Measurements from ENCODE around the gene PHF14.

Gene PHF14

GRCh38 chr7:11120068-11120664 lies 146.5 kb downstream of the PHF14 start:
- no peak for DNase-seq

DNA sequence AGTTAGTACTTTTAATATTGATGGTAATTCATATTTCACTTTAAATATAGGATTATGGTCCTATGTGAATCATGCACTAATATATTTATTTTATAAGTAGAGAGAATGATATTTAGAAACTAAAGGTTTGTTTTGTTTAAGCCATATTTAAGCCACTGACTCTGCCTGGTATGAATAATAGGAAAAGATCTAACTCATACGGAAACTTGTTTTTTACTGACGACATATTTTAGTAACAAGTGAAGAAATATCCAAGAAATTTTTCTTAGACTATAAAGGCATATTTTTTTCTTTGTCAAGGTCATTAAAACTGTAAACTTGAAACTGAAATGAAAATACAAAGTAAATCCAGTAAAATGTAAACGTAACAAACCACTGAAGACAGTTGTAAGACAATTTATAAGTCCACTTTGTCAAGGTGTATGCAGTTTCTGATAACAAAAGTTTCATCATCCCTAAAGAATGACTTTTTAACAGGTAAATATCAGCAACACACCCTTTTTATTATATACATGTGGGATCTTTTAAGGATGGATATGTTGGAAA lies 147.1 kb downstream of the PHF14 start:
- DNase-seq = no peak

- DNase-seq = peak; percentile 30
Measured at GRCh38 chr7:11124856-11125559, 151.3 kb downstream of the PHF14 start.

DNA sequence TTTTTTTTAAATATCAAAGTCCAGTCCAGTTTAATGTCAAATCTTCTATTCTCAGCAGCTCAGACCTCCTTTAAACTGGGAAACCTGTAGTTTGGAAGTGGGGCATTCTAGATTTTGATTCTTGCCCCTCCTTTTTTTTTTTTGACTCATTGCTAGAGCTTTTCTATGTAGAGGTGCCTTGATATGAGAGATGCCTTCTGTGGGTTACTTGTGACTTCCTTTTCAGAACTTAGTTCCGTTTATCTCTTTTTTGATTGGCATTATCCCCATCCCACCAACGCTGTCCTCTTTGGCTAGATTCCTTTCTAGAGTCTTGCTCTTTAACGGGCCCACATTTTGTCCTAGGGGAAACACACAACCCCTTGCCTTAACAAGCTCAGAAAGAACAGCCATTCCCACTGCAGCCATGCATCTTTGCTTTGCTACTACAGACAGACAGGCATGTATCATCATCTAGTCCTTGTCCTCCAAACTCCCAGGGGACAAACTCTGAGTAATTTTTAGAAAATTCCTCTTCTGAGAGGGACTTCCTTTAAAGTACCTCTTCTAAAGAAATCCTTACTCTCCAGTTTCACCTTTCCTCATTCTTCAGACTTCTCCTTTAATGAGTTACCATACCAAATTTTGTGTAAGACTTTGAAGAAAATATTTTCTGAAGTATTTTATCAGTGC lies 153.6 kb downstream of the PHF14 start:
- no peak for DNase-seq

- DNase-seq = no peak
Measured at GRCh38 chr7:11127988-11128387, 154.3 kb downstream of the PHF14 start.

GRCh38 chr7:11128498-11128897 lies 154.8 kb downstream of the PHF14 start:
- DNase-seq = no peak

GRCh38 chr7:11130012-11130411 lies 156.3 kb downstream of the PHF14 start:
- DNase-seq = no peak

DNA sequence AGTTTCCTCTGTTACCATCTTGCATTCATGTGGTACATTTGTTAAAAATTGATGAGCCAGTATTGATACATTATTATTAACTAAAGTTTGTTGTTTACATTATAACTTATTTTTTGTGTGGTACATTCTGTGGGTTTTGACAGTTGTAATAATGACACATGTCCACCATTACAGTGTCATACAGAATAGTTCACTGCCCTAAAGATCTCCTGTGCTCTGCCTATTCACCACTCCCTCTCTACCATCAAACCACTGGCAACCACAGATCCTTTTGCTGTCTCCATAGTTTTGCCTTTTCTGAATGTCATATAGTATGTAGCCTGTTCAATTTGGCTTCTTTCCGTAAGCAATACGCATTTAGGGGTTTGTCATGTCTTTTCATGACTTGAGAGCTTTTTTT lies 156.9 kb downstream of the PHF14 start:
- DNase-seq = no peak

DNA sequence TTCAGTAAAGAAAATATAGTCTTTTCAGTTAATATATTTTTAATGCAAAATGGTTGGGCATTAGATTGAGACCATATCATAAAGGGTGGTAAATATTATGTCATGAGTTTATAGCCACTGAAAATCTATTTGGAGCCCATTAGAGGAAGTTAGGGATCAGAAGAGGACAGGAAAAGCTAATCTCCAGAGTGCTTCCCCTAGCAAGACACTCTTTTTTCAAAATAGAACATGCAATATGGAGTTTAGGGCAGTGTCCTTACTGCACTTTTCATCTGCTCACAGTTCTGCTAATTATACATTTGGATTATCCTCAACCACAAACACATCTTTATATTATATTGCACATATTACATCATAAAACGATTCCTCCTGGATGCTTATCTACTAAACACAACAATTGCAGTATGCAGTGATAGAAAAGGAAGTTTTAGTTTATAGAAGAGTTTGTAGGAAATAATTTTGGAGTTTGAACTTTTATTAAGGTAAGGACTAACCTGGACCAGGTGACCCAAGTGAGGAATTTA lies 159.8 kb downstream of the PHF14 start:
- DNase-seq = no peak

GRCh38 chr7:11135573-11135972 lies 161.9 kb downstream of the PHF14 start:
- no peak for DNase-seq

DNA sequence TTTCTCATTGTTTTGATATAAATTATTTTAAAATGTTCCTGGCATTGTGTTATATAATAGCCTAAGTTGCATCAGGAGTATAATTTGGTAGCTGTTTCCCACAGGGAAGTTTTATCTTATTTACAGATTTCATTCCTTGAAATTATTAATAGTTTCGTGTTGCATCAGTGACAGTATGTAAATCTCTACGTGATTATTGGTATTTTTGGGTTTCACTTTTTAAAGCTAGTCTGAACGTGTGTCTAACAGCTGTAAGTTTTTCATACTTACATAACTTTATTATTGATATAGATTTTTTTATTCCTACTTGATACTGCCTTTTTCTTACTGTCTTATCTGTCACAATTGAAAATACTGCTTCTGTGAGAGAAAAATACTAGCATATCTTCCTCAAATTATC lies 167.9 kb downstream of the PHF14 start:
- DNase-seq = no peak

- DNase-seq = no peak
Measured at GRCh38 chr7:11153694-11154093, 180.0 kb downstream of the PHF14 start.

GRCh38 chr7:11155883-11156282 lies 182.2 kb downstream of the PHF14 start:
- DNase-seq = no peak

DNA sequence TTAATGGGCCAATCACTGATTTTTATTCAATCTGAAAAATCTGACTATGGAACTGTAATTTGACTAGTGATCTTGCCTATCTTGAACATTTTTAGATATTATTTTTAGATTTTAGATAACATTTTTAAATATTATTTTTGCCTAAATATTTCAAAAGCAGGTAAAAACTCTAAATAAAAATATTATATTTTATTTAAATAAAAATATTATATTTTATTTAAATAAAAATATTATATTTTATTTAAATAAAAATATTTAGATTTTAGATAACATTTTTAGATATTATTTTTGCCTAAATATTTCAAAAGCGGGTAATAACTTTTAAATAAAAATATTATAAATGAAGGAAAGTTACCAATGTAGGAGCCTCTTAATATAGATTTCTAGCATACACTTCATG lies 187.8 kb downstream of the PHF14 start:
- DNase-seq = no peak

DNA sequence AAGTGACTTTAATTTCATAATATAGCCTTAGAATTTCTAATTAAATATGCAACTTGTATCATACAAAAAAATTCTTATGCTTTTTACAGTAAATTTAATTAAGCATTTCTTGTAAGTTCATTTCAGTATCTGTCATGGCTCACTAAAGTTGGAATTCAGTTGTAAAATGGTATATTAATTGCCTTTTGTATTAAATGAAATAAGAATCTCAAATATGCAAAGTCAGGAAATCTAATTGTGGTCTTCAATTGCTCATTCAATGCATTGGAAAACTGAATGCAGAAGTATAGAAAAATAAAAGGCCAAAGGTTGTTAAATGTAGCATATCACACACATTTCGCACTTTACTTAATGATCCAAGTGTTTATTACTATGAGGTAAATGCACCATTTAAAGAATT lies 189.5 kb downstream of the PHF14 start:
- DNase-seq = no peak

DNA sequence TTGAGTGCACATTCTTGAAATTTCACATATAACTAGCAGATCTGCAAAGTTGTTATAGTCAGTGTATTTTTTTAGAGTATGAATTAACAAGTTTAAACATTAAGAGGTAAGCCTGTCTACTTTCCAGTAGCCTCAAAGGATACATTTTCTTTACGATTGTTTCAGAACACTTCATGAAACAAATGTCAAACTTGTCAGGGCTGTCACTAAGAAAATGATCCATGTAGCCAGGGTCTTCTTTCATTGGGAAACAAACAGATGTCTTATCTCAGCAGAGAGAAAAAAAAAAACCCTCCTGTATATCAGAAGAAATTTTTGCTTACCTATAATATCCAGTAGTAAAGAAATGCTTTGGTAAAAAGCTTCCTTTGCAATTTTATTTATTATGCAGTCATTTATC lies 192.4 kb downstream of the PHF14 start:
- DNase-seq = no peak

- no peak for DNase-seq
Measured at GRCh38 chr7:11168650-11169170, 195.0 kb downstream of the PHF14 start.

DNA sequence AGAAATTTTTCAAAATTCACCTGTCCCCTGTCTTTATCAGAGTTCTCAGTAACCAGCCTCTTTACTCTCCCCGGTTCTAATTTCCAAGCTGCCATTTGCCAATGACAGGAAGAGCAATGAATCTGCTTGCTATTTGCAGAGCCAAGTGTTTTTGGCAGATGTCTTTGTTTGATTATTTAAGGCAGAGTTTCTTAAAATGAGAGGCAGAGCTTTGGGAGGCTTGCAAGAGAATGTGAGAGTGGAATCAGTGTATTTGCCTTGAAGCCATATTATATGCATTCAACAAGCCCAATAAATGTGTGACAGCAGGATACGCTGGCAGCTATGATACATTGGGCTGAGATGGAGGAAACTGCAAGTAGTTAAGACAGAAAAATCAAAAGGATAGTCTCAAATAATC lies 196.5 kb downstream of the PHF14 start:
- DNase-seq = no peak

GRCh38 chr7:11170863-11171568 lies 197.3 kb downstream of the PHF14 start:
- no peak for DNase-seq

GRCh38 chr7:11171569-11172192 lies 198.0 kb downstream of the PHF14 start:
- no peak for DNase-seq

DNA sequence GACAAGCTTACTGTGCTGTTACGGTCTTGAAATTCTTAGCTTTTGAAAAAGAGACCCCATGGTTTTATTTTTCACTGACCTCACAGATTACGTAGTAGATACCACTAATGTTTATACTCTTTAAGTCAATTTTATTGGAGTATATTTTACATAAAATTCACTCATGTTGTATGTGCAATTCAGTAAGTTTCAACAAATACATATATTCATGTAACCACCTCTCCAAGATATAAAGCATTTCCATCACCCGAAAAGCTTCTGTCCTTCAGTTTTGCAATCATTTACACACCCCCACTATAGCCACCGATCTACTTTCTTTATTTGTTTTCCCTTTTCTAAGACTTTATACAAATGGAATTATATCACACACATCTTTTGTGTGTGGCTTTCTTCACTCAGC lies 199.2 kb downstream of the PHF14 start:
- DNase-seq = no peak

DNA sequence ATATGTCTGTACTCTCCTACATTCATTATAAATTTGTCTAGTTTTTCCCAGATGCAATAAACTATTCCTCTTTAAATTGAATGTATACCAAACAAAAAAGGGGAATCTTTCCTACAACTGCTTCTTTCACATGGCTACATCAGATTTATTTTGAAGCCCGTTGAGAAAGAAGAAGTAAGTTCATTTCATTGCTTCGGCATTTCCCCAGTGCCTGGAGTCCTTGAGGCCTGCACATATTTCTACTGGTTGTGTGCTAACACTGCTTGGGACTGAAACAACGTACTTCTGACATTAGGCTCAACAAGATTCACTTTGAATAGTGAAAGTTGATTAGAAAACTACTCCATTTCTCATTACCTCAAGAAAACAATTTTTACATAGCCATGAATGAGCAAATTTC lies 201.7 kb downstream of the PHF14 start:
- no peak for DNase-seq

DNA sequence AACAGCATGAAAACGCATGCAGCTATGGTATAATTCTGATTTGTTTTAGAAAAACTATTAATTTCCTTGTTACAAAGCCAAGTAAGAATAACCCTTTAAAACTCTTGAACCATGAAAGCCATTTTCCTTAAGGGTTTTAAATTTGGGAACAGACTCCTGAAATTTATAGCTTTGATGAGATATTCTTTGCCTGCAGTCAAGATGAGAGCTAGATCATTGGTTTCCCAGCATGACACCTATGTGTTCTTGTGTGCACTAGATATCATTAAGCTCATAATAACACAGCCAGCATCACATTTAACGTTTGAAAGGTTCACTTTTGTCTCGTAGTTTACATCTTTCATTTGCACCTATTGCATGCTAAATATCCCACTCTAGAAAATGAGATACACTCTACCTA lies 202.2 kb downstream of the PHF14 start:
- no peak for DNase-seq
